Neutrophil (primary cell): ENCODE data around the gene TMEM120B.

Experiments
- H3K27ac ChIP-seq: fragments of 200-600 bp; sonication (generic); 2 replicates; pipeline ENCODE4 v1.5.1; 2016; ENCODE audit warnings: mild to moderate bottlenecking, moderate library complexity
- H3K27me3 ChIP-seq: fragments of 200-600 bp; sonication (generic); 2 replicates; pipeline ENCODE4 v1.6.0; 2016; ENCODE audit warnings: mild to moderate bottlenecking
- H3K36me3 ChIP-seq: fragments of 200-600 bp; sonication (generic); 2 replicates; pipeline ENCODE4 v1.5.1; 2017
- H3K4me1 ChIP-seq, 2 experiments: fragments of 200-600 bp in 1 of 2; sonication (generic) in 1 of 2; 1 replicate in 1 of 2; 2 replicates in 1 of 2; pipeline versions ENCODE4 v1.5.1 to v1.6.1; 2013 to 2016; ENCODE audit warnings: low read depth in 1 of 2, low read length in 1 of 2, mild to moderate bottlenecking in 1 of 2, moderate library complexity in 1 of 2; ENCODE audit not compliant: control insufficient read depth in 1 of 2, insufficient read depth in 1 of 2
- H3K4me3 ChIP-seq, 2 experiments: fragments of 200-600 bp in 1 of 2; sonication (generic) in 1 of 2; 1 replicate in 1 of 2; 2 replicates in 1 of 2; pipeline ENCODE4 v1.5.1; 2013 to 2016; ENCODE audit warnings: low read depth in 1 of 2, low read length in 1 of 2, mild to moderate bottlenecking in 1 of 2, moderate library complexity in 1 of 2
- H3K9me3 ChIP-seq: fragments of 200-600 bp; sonication (generic); 2 replicates; pipeline ENCODE4 v1.5.1; 2016
- TF ChIP-seq, protein P1 (sequence below): fragments of 200-600 bp; sonication (generic); IDR thresholded peaks from 2 replicates; pipeline ENCODE4 v1.5.1; 2016; ENCODE audit warnings: antibody characterized with exemption

The TMEM120B gene

DNA sequence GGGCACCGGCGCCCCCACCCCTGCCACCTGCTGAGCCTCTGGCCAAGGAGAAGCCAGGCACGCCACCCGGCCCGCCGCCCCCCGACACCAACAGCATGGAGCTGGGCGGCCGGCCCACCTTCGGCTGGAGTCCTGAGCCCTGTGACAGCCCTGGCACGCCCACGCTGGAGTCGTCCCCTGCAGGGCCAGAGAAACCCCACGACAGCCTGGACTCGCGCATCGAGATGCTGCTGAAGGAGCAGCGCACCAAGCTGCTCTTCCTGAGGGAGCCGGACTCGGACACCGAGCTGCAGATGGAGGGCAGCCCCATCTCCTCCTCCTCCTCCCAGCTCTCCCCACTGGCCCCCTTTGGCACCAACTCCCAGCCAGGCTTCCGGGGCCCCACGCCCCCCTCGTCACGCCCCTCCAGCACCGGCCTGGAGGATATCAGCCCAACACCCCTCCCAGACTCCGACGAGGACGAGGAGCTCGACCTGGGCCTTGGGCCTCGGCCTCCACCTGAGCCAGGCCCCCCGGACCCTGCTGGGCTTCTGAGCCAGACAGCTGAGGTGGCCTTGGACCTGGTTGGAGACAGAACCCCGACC lies 97.8 kb downstream of the TMEM120B start:
- Histone ChIP-seq H3K9me3 (no peaks in the 10 kb centered on the region), H3K4me3 (peak overlapping the region; percentile 68 to 81), H3K4me1 (peaks cover 73 to 86% of the 10 kb centered on the region in 2 experiments), H3K36me3 (peaks cover 79% of the 10 kb centered on the region), H3K27me3 (no peaks in the 10 kb centered on the region), H3K27ac (peak overlapping the region; percentile 100)
- TF ChIP-seq, protein P1, sequence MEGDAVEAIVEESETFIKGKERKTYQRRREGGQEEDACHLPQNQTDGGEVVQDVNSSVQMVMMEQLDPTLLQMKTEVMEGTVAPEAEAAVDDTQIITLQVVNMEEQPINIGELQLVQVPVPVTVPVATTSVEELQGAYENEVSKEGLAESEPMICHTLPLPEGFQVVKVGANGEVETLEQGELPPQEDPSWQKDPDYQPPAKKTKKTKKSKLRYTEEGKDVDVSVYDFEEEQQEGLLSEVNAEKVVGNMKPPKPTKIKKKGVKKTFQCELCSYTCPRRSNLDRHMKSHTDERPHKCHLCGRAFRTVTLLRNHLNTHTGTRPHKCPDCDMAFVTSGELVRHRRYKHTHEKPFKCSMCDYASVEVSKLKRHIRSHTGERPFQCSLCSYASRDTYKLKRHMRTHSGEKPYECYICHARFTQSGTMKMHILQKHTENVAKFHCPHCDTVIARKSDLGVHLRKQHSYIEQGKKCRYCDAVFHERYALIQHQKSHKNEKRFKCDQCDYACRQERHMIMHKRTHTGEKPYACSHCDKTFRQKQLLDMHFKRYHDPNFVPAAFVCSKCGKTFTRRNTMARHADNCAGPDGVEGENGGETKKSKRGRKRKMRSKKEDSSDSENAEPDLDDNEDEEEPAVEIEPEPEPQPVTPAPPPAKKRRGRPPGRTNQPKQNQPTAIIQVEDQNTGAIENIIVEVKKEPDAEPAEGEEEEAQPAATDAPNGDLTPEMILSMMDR = no peak

DNA sequence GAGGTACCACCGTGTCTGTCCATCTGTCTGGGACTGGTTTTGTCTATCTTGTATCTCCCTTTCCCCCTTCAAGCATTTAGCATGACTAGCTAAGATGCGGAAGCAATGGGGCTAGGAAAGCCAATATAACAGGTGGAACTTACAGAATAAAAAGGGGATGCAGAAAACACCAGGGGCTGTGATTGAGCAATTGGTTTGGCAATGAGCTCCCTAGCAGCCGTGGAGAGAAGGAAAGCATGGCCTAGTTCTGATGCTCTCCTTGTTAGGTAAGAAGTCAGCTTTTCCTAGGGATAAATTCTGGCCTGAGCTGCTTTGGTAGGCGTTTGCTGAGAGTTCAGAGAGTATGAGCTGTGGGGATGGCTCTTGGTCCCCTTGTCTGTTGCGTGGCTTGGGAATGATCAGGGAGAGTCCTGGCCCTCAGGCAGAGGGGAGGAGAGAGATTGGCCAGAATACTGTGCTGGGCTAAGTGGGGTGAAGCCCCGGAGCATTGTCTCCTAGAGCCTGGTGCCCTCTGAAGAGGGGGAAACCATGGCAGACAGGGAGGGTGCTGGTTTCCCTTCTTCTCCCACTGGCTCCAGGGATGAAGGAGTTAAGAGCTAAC lies 98.4 kb downstream of the TMEM120B start:
- H3K4me3 ChIP-seq = peak overlapping the region; percentile 68 to 81
- H3K9me3 ChIP-seq = no peaks in the 10 kb centered on the region
- H3K4me1 ChIP-seq = peaks cover 68 to 83% of the 10 kb centered on the region in 2 experiments
- no peaks in the 10 kb centered on the region for H3K27me3 ChIP-seq
- TF ChIP-seq, protein P1 = no peak
- H3K36me3 ChIP-seq = peaks cover 82% of the 10 kb centered on the region
- peak overlapping the region; percentile 100 for H3K27ac ChIP-seq

DNA sequence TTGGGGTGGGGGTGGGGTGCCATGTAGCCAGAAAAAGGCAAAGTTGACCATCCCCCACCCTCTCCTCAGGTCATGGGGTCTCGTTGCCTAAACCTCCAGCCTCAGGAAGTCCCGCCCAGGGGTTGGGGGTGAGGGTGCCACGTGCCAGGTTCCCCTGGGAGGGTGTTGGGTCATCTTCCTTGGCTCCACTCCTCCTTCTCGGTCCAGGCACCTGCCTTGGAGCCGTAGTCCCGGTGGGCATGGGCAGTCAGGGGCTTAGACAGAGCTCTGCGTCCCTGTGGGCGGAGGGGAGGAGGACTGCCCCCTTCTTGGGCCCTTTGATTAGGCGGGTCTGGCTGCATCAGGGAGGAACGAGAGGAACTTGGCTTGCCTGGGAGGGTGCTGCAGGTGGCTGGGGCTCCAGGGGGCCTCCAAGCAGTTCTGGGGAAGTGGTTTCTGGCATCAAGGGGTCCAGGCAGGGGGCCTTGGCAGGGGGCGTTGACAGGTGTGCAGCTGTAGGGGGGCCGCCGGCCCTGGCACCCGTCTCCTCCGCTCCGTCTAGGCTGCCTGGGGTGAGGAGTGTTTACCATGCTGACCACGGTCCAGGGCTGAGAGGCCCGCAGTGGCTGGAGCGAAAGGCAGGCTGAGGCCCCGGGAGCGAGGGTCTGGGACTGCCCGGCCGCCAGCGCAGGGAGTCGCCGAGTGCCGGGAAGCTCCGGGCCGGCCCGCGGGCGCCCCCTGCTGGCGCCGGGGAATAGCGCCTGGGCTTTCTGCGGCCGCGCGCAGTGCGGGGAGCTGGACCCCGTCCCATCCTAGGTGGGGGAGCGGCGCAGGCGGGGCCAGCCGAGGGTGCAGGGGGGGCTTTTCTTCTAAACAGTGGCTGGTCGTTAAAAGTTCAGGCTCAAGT lies 99.1 kb downstream of the TMEM120B start:
- peaks cover 61 to 75% of the 10 kb centered on the region in 2 experiments for H3K4me1 ChIP-seq
- H3K27ac ChIP-seq = peak overlapping the region; percentile 100
- TF ChIP-seq, protein P1 = peak; percentile 96
- H3K27me3 ChIP-seq = no peaks in the 10 kb centered on the region
- H3K36me3 ChIP-seq = peaks cover 85% of the 10 kb centered on the region
- no peaks in the 10 kb centered on the region for H3K9me3 ChIP-seq
- peak overlapping the region; percentile 68 to 81 for H3K4me3 ChIP-seq

DNA sequence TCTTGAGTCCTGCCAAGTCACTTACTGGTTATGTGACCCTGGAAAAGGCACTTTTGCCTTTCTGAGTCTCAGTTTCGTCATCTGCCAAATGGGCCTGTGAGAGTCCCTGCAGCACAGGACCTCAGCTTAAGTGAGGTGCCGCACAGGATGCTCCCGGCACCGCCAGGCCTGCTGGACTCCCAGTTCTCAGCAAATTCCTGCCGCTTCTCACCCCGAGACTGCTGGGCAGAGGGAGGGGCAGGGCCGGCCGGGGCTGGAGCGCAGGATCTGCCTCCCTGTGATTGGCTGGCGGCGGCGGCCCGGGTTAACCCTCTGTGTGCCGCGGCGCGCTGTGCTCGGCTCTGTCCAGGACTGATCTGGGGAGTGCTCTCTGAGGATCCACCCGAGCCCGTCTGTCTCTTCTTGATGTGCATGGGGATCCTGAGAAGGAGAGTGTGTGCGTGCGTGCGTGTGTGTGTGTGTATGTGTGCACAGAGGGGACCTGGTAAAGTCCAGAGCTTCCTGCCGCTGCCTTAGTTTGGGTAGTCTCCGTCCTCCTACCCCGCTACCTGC lies 99.8 kb downstream of the TMEM120B start:
- H3K9me3 ChIP-seq = no peaks in the 10 kb centered on the region
- peaks cover 93% of the 10 kb centered on the region for H3K36me3 ChIP-seq
- peak overlapping the region; percentile 100 for H3K27ac ChIP-seq
- H3K4me3 ChIP-seq = peak overlapping the region; percentile 68 to 81
- H3K4me1 ChIP-seq = peaks cover 53 to 68% of the 10 kb centered on the region in 2 experiments
- H3K27me3 ChIP-seq = no peaks in the 10 kb centered on the region
- TF ChIP-seq, protein P1 = peak; percentile 3
